Chondrocyte (in vitro differentiated cells): ENCODE measurements around the gene LAMB3. TPM values are rescaled to one million over a fixed set of nuclear protein-coding genes. Genes with fewer than 3 reads are reported as not detected.

ENCODE experiments used
- DNase-seq: peaks from one replicate; pipeline ENCODE4 v3.0.0; 2021; ENCODE audit warnings: mixed read lengths, low spot score
- H3K27ac Mint-ChIP-seq: one replicate; pipeline ENCODE4 v1.8.0; 2021; ENCODE audit warnings: mild to moderate bottlenecking, moderate library complexity, mixed read lengths; ENCODE audit not compliant: unreplicated experiment
- H3K27me3 Mint-ChIP-seq: 2 replicates; pipeline ENCODE4 v1.8.0; 2021; ENCODE audit warnings: low read depth, mixed read lengths
- H3K36me3 Mint-ChIP-seq: 2 replicates; pipeline ENCODE4 v1.8.0; 2021; ENCODE audit warnings: low read depth, mixed read lengths
- H3K4me1 Mint-ChIP-seq: 2 replicates; pipeline ENCODE4 v1.8.0; 2021; ENCODE audit warnings: low read depth, mild to moderate bottlenecking, mixed read lengths
- H3K4me3 Mint-ChIP-seq: one replicate; pipeline ENCODE4 v1.8.0; 2021; ENCODE audit warnings: mild to moderate bottlenecking, moderate library complexity, mixed read lengths; ENCODE audit not compliant: unreplicated experiment
- H3K9me3 Mint-ChIP-seq: 2 replicates; pipeline ENCODE4 v1.8.0; 2021; ENCODE audit warnings: low read depth, mixed read lengths
- CTCF ChIP-seq: fragments of 200-600 bp; sonication (generic); IDR thresholded peaks from 2 replicates; pipeline ENCODE4 v1.5.0; 2021; ENCODE audit warnings: antibody characterized with exemption, mild to moderate bottlenecking, moderate library complexity
- total RNA-seq: library from RNA; stranded (reverse); gene quantifications from 3 replicates; pipeline ENCODE4 v1.2.1, GENCODE V29; 2021

The LAMB3 gene
- total RNA-seq, 1 donor from 2014 or later: 6.3 TPM

DNA sequence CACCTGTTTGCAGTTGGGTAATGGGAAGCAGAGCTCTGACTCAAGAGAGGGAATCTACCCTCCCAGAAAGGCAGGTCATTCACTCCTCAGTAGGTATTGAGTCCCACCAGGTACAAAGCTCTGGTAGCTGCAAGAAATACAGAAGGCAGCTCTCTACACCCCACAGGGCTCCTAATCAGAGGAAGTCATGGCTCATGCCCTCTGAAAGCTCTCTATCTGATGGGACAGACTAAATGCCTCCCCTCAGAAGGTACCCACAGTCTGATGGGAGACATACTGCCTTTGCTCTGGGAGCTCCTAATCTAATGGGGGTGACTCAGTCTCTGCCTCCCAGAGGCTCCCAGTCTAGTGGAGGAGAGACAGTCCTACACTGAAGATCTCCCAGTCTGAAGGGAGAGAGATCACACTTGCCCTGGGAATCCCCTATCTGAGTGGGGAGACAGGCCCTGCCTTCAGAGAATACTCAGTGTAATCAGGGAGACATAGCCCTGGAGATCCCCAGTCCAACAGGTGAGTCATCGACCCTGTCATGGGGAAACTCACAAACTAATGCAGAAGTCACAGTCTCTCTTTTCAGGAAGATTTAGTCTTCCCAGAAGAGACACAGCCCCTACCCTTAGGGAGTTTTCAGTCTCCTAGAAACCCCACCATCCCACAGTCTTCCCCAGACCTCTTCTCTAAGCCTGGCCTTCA is 45.0 kb downstream of the LAMB3 start:
- DNase-seq: no peak
- H3K27ac Mint-ChIP-seq: no peak overlapping the region
- peaks cover 14% of the 10 kb centered on the region for H3K27me3 Mint-ChIP-seq
- no peaks in the 10 kb centered on the region for H3K9me3 Mint-ChIP-seq
- H3K36me3 Mint-ChIP-seq: no peaks in the 10 kb centered on the region
- no peaks in the 10 kb centered on the region for H3K4me1 Mint-ChIP-seq
- H3K4me3 Mint-ChIP-seq: no peak overlapping the region
- no peak for TF ChIP-seq CTCF

DNA sequence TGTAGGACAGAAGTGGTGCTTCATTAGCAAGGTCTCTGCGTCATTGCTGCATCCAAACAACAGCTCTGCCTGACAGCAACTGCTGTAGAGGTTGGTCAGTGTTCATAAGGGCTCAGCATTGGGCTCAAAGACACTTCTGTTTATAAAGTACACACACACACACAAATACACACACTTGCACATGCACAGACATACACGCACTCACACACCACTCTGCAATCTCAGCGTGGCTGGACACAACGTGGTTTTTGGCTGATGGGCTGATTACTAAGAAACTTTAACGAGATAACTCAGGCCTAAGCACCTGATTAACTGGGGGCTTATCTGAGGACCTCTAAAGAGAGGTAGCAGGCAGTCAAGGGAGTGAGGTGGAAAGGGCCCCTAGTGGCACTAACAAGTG is 48.3 kb downstream of the LAMB3 start:
- H3K4me1 Mint-ChIP-seq: no peaks in the 10 kb centered on the region
- peaks cover 35% of the 10 kb centered on the region for H3K27me3 Mint-ChIP-seq
- H3K4me3 Mint-ChIP-seq: no peak overlapping the region
- H3K27ac Mint-ChIP-seq: no peak overlapping the region
- no peak for DNase-seq
- no peaks in the 10 kb centered on the region for H3K36me3 Mint-ChIP-seq
- TF ChIP-seq CTCF: no peak
- H3K9me3 Mint-ChIP-seq: no peaks in the 10 kb centered on the region

DNA sequence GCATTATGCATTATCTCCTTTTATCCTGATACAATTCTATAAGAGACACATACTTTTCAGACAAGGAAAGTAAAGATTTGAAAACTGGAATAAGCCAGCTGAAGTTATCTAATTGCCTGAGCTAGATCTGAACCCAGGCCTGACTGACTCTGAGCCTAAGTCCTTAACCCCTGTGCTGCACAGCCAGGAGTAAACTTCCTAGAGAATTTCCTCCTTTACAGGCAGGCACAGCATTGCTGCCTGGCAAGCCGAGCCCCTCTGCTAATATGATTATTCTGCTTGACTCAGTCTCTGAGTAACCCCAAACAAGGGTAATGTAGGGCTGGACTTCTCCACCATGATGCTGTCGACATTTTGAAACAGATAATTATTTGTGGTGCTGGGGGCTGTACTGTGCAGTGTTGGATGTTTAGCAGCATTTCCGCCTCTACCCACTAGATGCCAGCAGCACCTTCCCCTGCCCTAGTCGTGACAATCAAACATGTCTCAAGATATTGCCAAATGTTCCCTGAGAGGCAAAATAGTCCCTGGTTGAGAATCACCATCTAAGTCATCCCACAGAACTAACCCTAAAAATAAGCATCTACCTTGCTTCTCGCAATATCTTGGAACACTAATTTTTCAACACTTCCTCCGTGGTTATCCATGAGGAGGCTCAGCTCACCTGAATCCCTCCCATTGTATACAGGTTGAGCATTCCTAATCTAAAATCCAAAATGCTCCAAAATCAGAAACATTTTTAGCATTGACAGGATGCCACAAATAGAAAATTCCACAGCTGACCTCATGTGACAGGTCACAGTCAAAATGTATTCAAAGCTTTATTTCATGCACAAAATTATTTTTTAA is 50.2 kb downstream of the LAMB3 start:
- H3K9me3 Mint-ChIP-seq: no peaks in the 10 kb centered on the region
- no peak overlapping the region for H3K27ac Mint-ChIP-seq
- no peaks in the 10 kb centered on the region for H3K36me3 Mint-ChIP-seq
- DNase-seq: no peak
- H3K27me3 Mint-ChIP-seq: peaks cover 42% of the 10 kb centered on the region
- H3K4me3 Mint-ChIP-seq: no peak overlapping the region
- no peaks in the 10 kb centered on the region for H3K4me1 Mint-ChIP-seq
- peak; percentile 86 for TF ChIP-seq CTCF

- Mint-ChIP-seq H3K27me3 (peaks cover 54% of the 10 kb centered on the region), H3K9me3 (no peaks in the 10 kb centered on the region), H3K4me3 (no peak overlapping the region), H3K27ac (no peak overlapping the region), H3K36me3 (no peaks in the 10 kb centered on the region), H3K4me1 (no peaks in the 10 kb centered on the region)
- DNase-seq: no peak
- no peak for TF ChIP-seq CTCF
Measured at GRCh38 chr1:209600541-209600940, 51.7 kb downstream of the LAMB3 start.

- no peak for TF ChIP-seq CTCF
- Mint-ChIP-seq H3K36me3 (no peaks in the 10 kb centered on the region), H3K27me3 (peaks cover 64% of the 10 kb centered on the region), H3K4me1 (no peaks in the 10 kb centered on the region), H3K9me3 (no peaks in the 10 kb centered on the region), H3K27ac (no peak overlapping the region), H3K4me3 (no peak overlapping the region)
- no peak for DNase-seq
Measured at GRCh38 chr1:209598227-209598626, 54.0 kb downstream of the LAMB3 start.
